DMS 273 (cell line): Measurements from ENCODE around the gene MRTFB.
A peak's percentile ranks its signal among the peaks of the same experiment; 100 is the strongest.
"Not testable (repeated sequence)": the region's sequence is repeated elsewhere in the genome, so short reads cannot be mapped to it uniquely, and the experiment has no call there.

ENCODE experiments used
- DNase-seq: peaks from one replicate; lab custom pipeline; 2025; ENCODE audit not compliant: unreplicated experiment; lab: John Stamatoyannopoulos, UW

Gene MRTFB

GRCh38 chr16:14104066-14104465, 32.9 kb downstream of the MRTFB start:
- DNase-seq, result no peak

DNA sequence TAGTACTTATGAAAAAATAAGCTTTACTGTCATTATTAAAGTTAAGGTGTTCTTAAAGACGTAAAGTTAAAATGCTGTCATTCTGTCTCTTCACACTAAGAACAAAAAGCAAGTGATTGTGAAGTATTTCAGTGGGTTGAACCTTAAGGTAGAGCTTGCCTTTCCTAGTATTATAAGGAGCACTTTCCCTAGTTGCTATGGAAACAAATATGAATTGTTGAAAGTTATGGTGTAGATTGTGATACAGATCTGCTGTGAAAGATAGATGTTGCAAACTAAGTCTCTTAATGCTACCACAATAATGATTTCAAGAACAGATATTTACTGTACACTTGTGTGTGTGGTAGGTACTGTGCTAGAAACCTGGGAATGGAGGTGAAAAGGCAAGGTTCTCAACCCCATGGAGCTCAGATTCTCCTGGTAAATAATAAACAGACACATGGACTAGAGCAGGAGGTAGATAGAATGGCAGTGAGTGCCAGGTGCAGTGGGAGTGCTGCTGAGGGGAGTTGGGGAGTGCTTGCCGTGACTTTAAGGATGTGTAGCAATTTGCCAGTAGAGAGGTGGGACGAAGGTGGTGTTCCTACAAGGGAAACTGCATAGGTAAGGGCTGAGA, 34.7 kb downstream of the MRTFB start:
- DNase-seq, result no peak

GRCh38 chr16:14106457-14106856, 35.3 kb downstream of the MRTFB start:
- no peak for DNase-seq

- DNase-seq, result no peak
These were observed 35.8 kb downstream of the MRTFB start for GRCh38 chr16:14106961-14107360.

DNA sequence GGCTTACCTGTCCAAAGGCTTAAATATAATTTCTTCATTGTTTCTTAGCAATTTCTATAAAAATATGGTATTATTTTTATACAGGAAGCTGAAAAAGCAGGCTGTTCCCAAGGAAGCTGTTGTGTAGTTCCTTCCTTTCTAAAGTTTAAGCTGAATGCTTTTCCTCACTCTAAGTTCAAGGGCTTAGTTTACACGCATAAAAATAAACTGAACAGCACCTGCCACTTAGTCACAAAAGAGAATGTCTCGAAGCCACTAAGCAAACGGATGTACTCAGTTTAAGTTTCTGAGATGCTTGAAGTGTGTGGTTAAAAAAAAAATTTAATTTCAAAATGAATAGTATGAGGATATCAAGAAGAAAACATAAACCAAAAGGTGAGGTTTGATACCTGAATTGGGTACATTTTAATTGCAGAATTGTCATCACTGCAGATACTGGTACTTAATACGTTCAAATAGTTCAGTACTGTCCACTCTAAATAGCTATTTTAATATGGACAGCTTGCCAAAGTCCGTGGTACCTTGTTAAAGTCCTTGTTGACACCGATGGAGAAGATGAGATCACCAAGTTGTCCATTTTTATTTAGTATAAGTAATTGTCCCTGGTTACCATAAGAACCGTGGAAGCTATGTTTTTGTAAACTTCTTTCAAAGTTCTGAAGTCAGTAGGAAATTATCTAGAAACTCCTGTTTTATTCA, 38.1 kb downstream of the MRTFB start:
- DNase-seq, result no peak

- DNase-seq, result no peak
These were observed 38.9 kb downstream of the MRTFB start for GRCh38 chr16:14109782-14110727.

DNA sequence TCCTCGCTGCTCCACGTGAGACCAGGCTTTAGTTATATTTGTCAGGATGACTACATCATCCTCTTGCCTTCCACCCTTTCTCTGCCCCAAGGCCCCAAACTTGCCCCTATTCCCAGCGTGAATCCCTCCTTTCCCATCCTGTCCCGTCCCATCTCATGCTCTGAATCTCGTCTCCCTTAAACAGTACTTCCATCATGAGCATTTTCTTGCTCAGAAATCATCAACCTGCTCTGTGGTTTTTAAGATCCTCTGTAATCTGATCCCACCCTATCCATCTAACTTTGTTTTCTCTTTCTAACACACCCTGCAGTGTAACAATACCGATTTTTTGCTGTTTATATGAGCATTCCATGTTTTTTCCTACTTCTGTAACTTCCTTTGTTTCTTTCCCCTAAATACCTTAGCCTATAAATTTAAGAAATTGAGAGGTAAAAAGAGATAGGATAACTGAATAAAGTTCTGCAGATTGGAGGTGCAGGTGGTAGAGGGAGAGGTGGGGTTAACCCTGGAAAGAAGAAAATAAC, 39.7 kb downstream of the MRTFB start:
- DNase-seq, result no peak

DNA sequence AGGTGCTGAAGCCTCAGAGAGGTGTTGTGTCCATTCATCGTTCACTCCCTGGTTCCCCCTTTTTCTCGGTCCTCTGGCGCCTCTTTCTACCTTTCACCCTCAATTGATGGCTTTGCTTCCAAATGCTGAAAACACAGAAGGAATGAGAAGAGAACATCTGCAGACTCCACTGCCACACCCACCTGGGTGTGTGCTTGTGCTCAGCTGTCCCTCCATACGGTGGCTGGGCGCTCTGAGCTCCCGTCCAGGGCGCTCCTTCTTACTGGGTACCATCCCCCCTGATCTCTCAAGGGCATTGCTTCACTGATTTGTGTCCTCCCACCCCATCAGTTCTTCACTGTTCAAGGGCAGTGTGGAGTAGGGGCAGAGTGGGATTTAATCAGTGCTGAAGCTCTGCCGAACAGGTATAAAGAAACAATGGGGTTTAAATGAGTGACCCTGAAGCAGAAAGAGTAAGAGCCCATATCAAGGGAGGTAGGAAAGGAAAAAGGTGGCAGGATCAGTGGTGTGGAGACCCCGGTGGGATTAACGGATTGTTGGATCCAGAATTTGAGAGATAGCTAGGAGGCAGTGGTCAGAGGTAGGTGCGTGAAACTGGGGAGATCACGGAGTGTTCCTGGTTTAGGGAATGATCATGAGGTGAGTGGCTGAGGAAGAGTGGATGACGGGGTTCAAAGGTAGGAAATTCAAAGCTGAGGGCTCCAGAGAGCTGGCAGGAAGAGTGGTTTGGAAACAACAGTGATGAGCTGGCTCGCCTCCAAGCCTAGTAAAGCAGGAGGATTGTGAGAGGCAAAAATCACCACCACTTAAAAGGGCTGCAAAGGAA, 40.8 kb downstream of the MRTFB start:
- peak; percentile 29 for DNase-seq

DNA sequence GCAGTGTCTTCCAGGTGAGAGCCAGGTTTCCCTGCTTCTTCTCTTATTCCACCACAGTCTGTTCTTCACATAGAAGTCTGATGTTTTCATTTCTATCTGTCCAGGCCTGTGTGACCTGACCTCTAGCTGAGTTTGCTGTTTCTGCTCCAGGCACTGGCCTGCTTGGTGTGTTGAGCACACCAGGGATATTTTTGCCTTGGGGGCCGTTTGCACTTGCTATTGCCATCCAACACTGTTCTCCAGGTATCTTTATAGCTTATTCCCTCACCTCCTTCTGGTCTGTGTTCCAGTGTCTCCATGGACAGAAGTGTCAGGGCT, 41.4 kb downstream of the MRTFB start:
- DNase-seq, result no peak

DNA sequence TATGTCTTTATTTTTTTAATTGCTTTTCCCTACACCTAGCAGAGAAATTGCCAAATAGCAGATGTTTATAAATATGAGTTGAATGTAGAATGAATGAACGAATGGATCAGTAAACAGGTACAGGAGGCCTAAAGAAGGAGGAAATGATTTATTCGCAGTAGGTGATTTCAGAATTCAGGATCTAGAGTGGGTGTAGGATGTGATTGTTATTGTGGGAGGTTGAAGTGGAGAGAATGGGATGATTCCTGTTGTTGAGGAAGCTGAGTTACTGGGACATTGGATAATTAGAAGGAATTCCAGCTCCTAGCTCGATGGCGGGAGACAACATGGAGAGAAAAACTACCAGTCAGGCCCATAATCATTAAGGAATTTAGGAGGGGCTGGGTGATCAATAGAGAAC, 42.2 kb downstream of the MRTFB start:
- no peak for DNase-seq

- DNase-seq, result no peak
These were observed 45.9 kb downstream of the MRTFB start for GRCh38 chr16:14117051-14117450.

- DNase-seq, result no peak
These were observed 48.7 kb downstream of the MRTFB start for GRCh38 chr16:14119799-14120198.

GRCh38 chr16:14120335-14120734, 49.2 kb downstream of the MRTFB start:
- DNase-seq, result no peak

GRCh38 chr16:14121142-14121541, 50.0 kb downstream of the MRTFB start:
- no peak for DNase-seq

DNA sequence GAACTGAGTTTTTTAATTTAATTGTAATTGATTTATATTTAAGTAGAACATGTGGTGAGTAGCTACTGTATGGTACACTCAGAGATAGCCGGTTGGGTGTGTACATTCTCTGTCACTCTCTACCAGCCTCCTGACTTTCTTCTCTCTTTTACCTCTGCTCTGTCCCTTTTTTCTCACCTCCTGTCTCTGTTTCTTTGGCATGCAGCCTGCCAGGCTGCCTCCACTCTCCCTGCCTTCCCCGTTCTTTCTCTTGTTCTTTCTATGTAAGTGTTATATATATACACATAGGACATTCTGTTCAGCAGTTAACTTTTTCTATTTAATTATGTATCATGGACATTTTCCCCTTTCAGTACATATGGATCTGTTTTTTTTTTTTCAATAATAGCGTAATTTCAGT, 50.8 kb downstream of the MRTFB start:
- DNase-seq, result no peak

- not testable (repeated sequence) for DNase-seq
These were observed 51.3 kb downstream of the MRTFB start for GRCh38 chr16:14122430-14122829.

DNA sequence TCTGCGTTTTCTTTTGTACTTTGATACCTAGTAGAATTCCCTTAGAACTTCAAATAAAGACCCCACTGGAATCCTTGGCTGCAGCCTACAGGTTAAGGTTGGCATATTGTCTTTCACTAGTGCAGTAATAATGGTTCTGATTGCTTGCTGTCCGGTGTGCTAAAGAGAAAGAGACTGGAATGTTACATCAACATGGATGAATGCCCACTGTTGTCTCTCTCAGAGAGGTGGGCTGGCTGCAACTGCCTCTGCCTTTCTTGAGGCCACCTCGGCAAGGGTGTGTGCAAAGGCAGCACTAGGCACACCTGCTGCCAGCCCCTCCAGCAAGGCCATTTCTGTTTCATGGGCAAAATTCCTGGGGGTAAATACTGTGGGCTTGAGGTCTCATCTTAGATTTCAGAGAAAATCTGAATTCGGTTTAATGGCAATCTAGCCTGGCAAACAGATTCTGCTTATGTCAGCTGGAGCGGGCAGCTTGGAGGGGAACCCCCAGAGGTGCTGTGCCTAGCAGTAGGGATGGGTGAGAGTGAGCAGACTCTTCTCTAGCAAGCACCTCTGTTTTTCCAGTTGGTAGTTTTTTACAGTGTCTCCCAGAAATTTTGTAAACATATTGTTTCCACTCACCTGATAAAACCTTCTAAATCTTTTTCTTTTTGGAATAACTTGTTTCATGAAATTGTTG, 54.0 kb downstream of the MRTFB start:
- no peak for DNase-seq

DNA sequence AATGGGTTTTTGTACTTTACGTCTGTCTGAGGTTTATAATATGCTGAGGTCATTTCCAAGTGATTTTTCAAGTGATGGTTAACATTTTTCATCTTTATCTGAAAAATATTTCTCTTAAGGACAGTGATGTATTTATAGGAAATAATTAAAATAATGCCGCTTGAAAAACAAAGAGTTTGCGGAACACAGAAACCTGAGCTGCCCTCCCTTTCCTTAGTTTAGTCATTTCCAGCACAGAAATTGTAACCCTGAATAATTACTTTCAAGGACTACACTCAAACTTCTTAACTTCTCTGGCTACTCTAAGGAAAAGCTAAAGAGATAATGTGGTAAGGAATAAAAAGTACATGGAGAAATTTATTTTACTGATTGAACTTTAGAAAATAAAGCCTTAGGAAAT, 54.6 kb downstream of the MRTFB start:
- DNase-seq, result no peak

DNA sequence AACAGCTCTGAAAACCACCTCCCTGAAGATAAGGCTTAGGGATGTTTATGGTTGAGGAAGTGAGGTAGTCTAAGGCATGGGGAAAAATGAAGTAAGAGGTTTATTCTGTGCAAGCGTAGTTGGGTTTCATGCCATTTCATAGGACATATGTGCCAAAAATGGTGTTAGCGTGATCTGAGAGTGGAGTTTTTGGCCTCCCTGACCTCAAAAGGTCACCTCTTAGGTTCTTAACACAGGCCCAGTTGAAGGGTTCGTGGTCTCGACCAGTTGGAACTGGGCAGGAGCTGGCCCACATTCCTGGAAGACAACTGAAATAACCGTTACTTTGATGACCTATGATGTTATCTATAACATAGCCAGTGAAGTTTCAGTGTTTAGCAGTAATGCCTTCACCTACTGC, 57.0 kb downstream of the MRTFB start:
- DNase-seq, result no peak

DNA sequence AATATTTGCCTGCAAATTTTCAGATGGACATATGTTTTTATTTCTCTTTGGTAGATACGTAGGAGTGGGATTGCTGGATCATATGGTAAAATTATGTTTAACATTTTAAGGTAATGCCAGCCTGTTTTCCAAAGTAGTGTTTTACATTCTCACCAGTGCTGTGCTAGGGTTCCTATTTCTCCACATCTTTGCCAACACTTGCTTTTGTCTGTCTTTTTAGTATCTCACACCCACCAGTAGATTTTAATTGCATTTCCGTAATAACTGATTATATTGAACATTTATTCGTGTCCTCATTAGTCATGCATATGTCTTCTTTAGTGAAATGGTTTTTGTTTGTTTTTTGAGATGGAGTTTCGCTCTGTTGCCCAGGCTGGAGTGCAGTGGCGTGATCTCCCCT, 58.4 kb downstream of the MRTFB start:
- DNase-seq, result no peak
